A549 (cell line): Measurements from ENCODE around the gene GSS. TPM values are rescaled to one million over a fixed set of nuclear protein-coding genes. Genes with fewer than 3 reads are reported as not detected.

Experiments used
- ATAC-seq, 2 experiments: fragments of 200-7000 bp in 1 of 2; fragments of >200 bp in 1 of 2; cut with Nextera tagmentation in 1 of 2; cut with Tn5 transposase in 1 of 2; 3 replicates each; pipeline versions ENCODE4 v1.8.0 to v1.9.1; 2018 to 2020; ENCODE audit warnings: mild to moderate bottlenecking in 1 of 2, moderate library complexity in 1 of 2
- CTCF ChIA-PET: fragments of 300-600 bp; sonication (Branson Sonifier 250); formaldehyde crosslinking; extraction: SDS; loops from one replicate; lab custom pipeline; 2021; ENCODE audit warnings: antibody characterized with exemption, inconsistent platforms; lab: Yijun Ruan, JAX
- POLR2A ChIA-PET: fragments of 350-600 bp; formaldehyde crosslinking; extraction: SDS; loops from one replicate; lab custom pipeline; 2021; ENCODE audit warnings: antibody characterized with exemption, inconsistent platforms; lab: Yijun Ruan, JAX
- DNase-seq, 2 experiments: peaks; one replicate each; pipeline versions ENCODE4 v3.0.0 to v3.0.0-alpha.2; 2011 to 2016; ENCODE audit warnings: low read depth in 1 of 2, low spot score in 1 of 2
- FAIRE-seq: peaks from 2 replicates; lab custom pipeline; 2011; peaks lifted over from hg19 to GRCh38; lab: Jason Lieb, UNC
- H3K27ac ChIP-seq, 2 experiments: fragments of >200 bp; sonication (Bioruptor Twin); formaldehyde crosslinking; 3 replicates each; pipeline ENCODE4 v1.5.1; 2016 to 2017
- H3K4me1 ChIP-seq: fragments of >200 bp; sonication (Bioruptor Twin); formaldehyde crosslinking; 3 replicates; pipeline ENCODE4 v1.6.1; 2016
- H3K4me2 ChIP-seq: fragments of >200 bp; sonication (Bioruptor Twin); formaldehyde crosslinking; 3 replicates; pipeline ENCODE4 v1.6.1; 2016
- H3K4me3 ChIP-seq: fragments of >200 bp; sonication (Bioruptor Twin); formaldehyde crosslinking; 3 replicates; pipeline ENCODE4 v1.5.1; 2016
- H3K9me3 ChIP-seq: fragments of >200 bp; sonication (Bioruptor Twin); formaldehyde crosslinking; 3 replicates; pipeline ENCODE4 v1.6.1; 2016
- CHD2 ChIP-seq: fragments of 150-350 bp; IDR thresholded peaks from 2 replicates; pipeline ENCODE4 v1.6.1; 2014; ENCODE audit warnings: low read length; ENCODE audit not compliant: partially characterized antibody
- CTCF ChIP-seq: fragments of >200 bp; sonication (Bioruptor Twin); formaldehyde crosslinking; IDR thresholded peaks from 3 replicates; pipeline ENCODE4 v1.5.1; 2016
- EHF ChIP-seq: fragments of 250-450 bp; sonication (Bioruptor Pico); IDR thresholded peaks from 2 replicates; pipeline ENCODE4 v1.5.0; 2020; ENCODE audit warnings: mild to moderate bottlenecking
- ESRRA ChIP-seq: fragments of 150-350 bp; IDR thresholded peaks from 2 replicates; pipeline ENCODE4 v1.6.1; 2014; ENCODE audit warnings: mild to moderate bottlenecking, low read length, borderline replicate concordance
- FOXS1 ChIP-seq: fragments of 250-450 bp; sonication (Bioruptor Pico); IDR thresholded peaks from 2 replicates; pipeline ENCODE4 v1.5.0; 2020; ENCODE audit warnings: mild to moderate bottlenecking, moderate library complexity
- HDAC2 ChIP-seq: fragments of 200-600 bp; sonication (generic); IDR thresholded peaks from 2 replicates; pipeline ENCODE4 v1.6.1; 2016
- HES2 ChIP-seq: fragments of >200 bp; sonication (Bioruptor Twin); formaldehyde crosslinking; IDR thresholded peaks from 2 replicates; pipeline ENCODE4 v1.6.1; 2016
- HEYL ChIP-seq: fragments of 250-450 bp; sonication (Bioruptor Pico); IDR thresholded peaks from 2 replicates; pipeline ENCODE4 v1.8.0; 2021; ENCODE audit warnings: mild to moderate bottlenecking, moderate library complexity
- HMGXB4 ChIP-seq: fragments of 250-450 bp; sonication (Bioruptor Pico); IDR thresholded peaks from 2 replicates; pipeline ENCODE4 v1.5.0; 2021; ENCODE audit warnings: mild to moderate bottlenecking, moderate library complexity, borderline replicate concordance
- HOXB13 ChIP-seq: fragments of 250-450 bp; sonication (Bioruptor Pico); IDR thresholded peaks from 2 replicates; pipeline ENCODE4 v1.5.0; 2020; ENCODE audit warnings: low read depth, mild to moderate bottlenecking, moderate library complexity
- JUN ChIP-seq, 2 experiments: fragments of >200 bp; sonication (Bioruptor Twin); formaldehyde crosslinking; IDR thresholded peaks; 2 replicates in 1 of 2; 3 replicates in 1 of 2; pipeline ENCODE4 v1.6.1; 2016 to 2017
- JUNB ChIP-seq: fragments of >200 bp; sonication (Bioruptor Twin); formaldehyde crosslinking; IDR thresholded peaks from 2 replicates; pipeline ENCODE4 v1.6.1; 2016
- KDM1A ChIP-seq: fragments of 200-600 bp; sonication (generic); IDR thresholded peaks from 2 replicates; pipeline ENCODE4 v1.6.1; 2016; ENCODE audit warnings: low read depth, mild to moderate bottlenecking
- PBX3 ChIP-seq: IDR thresholded peaks from 2 replicates; pipeline ENCODE4 v1.6.1; 2012
- POLR2AphosphoS2 ChIP-seq: conservative IDR thresholded peaks from 2 replicates; pipeline ENCODE4 v1.6.1; 2012; ENCODE audit warnings: low read length, improper control_type of control experiment, inconsistent platforms
- RAD21 ChIP-seq, 2 experiments: fragments of >200 bp in 1 of 2; sonication (Bioruptor Twin) in 1 of 2; formaldehyde crosslinking in 1 of 2; IDR thresholded peaks in 1 of 2; conservative IDR thresholded peaks in 1 of 2; 2 replicates in 1 of 2; 3 replicates in 1 of 2; pipeline ENCODE4 v1.6.1; 2012 to 2018; ENCODE audit warnings: inconsistent platforms in 1 of 2
- RARB ChIP-seq: fragments of 250-450 bp; sonication (Bioruptor Pico); IDR thresholded peaks from 2 replicates; pipeline ENCODE4 v1.8.0; 2021; ENCODE audit warnings: mild to moderate bottlenecking, moderate library complexity
- RFX5 ChIP-seq: fragments of 450-650 bp; IDR thresholded peaks from 2 replicates; pipeline ENCODE4 v1.7.1; 2014; ENCODE audit warnings: antibody characterized with exemption, mild to moderate bottlenecking, moderate library complexity
- SMC3 ChIP-seq: fragments of >200 bp; sonication (Bioruptor Twin); formaldehyde crosslinking; IDR thresholded peaks from 3 replicates; pipeline ENCODE4 v1.6.1; 2018; ENCODE audit warnings: inconsistent platforms
- TFCP2L1 ChIP-seq: fragments of 250-450 bp; sonication (Bioruptor Pico); IDR thresholded peaks from 2 replicates; pipeline ENCODE4 v1.5.0; 2021; ENCODE audit warnings: mild to moderate bottlenecking
- TP53 ChIP-seq: fragments of 250-450 bp; sonication (Bioruptor Pico); IDR thresholded peaks from 2 replicates; pipeline ENCODE4 v1.5.0; 2021; ENCODE audit warnings: mild to moderate bottlenecking, moderate library complexity
- ZFP36 ChIP-seq: fragments of 450-650 bp; IDR thresholded peaks from 2 replicates; pipeline ENCODE4 v1.6.1; 2014; ENCODE audit warnings: borderline replicate concordance; ENCODE audit not compliant: partially characterized antibody
- WGBS: methylation state at CpG from one replicate; pipeline ENCODE4 v1.1.6; 2017; ENCODE audit errors: missing lambda C conversion rate; 5-methylcytosine and 5-hydroxymethylcytosine counted together
- polyA plus RNA-seq, 4 experiments: library from polyadenylated mRNA; depleted of rRNA in 3 of 4; stranded (reverse); fragments of >200 nt; fragmentation: RNase III in 1 of 4; extraction: RNeasy Plus Mini Kit Qiagen cat#74134 plus additional on column Dnase treatment in 1 of 4; gene quantifications; 2 replicates in 3 of 4; 3 replicates in 1 of 4; pipeline ENCODE4 v1.2.3, GENCODE V29; 2011 to 2017

GSS gene
- polyA plus RNA-seq, 2 of the 4 experiments (the other 2 are of a cell fraction) = 57.1 to 92.4 TPM

GRCh38 chr20:34995696-34996095 is 40.1 kb upstream of the GSS start:
- Histone ChIP-seq H3K27ac (no peak overlapping the region), H3K4me1 (no peaks in the 10 kb centered on the region), H3K4me3 (no peak overlapping the region), H3K9me3 (no peaks in the 10 kb centered on the region), H3K4me2 (no peak overlapping the region)
- no peak for TF ChIP-seq RFX5
- no peak for TF ChIP-seq CTCF
- TF ChIP-seq FOXS1 (CRISPR knock-in tag) = no peak
- TF ChIP-seq RARB = no peak
- TF ChIP-seq HDAC2 = no peak
- TF ChIP-seq RAD21 (conservative IDR thresholded peaks at IDR 0.05 in 1 of 2, IDR thresholded peaks at IDR 0.05 in 1 of 2) = no peak
- TF ChIP-seq ZFP36 = no peak
- TF ChIP-seq HOXB13 = no peak
- no peak for TF ChIP-seq POLR2AphosphoS2
- no peak for TF ChIP-seq HES2
- no peak for TF ChIP-seq PBX3
- no peak for TF ChIP-seq HEYL
- TF ChIP-seq ESRRA = no peak
- 89% methylated on average over 7 of the region's 7 CpGs for WGBS
- no peak for ATAC-seq
- DNase-seq = no peak
- POLR2A ChIA-PET = no interaction called here
- CTCF ChIA-PET = interaction anchor here (0.5 to 2.2 kb wide), 3 partner anchors 39 to 122 kb away, joined by 3 to 5 read pairs (median 3); no protein-coding TSS in a partner anchor
- no peak for FAIRE-seq

- no peak for TF ChIP-seq HMGXB4 (CRISPR knock-in tag)
- TF ChIP-seq KDM1A = no peak
- TF ChIP-seq CTCF = no peak
- no peak for TF ChIP-seq ZFP36
- TF ChIP-seq JUN (IDR thresholded peaks at IDR 0.05) = no peak
- TF ChIP-seq TFCP2L1 (CRISPR knock-in tag) = no peak
- TF ChIP-seq RFX5 = no peak
- TF ChIP-seq SMC3 = no peak
- TF ChIP-seq EHF = no peak
- no peak for TF ChIP-seq JUNB
- TF ChIP-seq CHD2 = no peak
- no peak for TF ChIP-seq TP53 (CRISPR knock-in tag)
- Histone ChIP-seq H3K4me3 (no peak overlapping the region), H3K27ac (no peak overlapping the region), H3K4me1 (no peaks in the 10 kb centered on the region), H3K9me3 (no peaks in the 10 kb centered on the region), H3K4me2 (no peak overlapping the region)
- POLR2A ChIA-PET = no interaction called here
- no peak for FAIRE-seq
- WGBS = 98% methylated on average over 14 of the region's 14 CpGs
- CTCF ChIA-PET = interaction anchor here (0.5 to 2.2 kb wide), 2 partner anchors 101 to 121 kb away, joined by 3 to 5 read pairs; no protein-coding TSS in a partner anchor
- DNase-seq = no peak
- ATAC-seq = no peak
Observed at GRCh38 chr20:34995192-34995591, 39.6 kb upstream of the GSS start.
